Activated CD4-positive, alpha-beta T cell treated with anti-CD3 and anti-CD28 coated beads, Interleukin-2, amount 50 U/mL, for 4 hours (primary cell): ENCODE measurements around the gene LRP5.
A peak's percentile ranks its signal among the peaks of the same experiment; 100 is the strongest.
"Not testable (repeated sequence)": the region's sequence is repeated elsewhere in the genome, so short reads cannot be mapped to it uniquely, and the experiment has no call there.

Experiments used
- DNase-seq, 2 experiments: peaks; one replicate each; pipeline ENCODE4 v3.0.0-alpha.2; 2020

The LRP5 gene

GRCh38 chr11:68282141-68282860 is 30.1 kb upstream of the LRP5 start:
- DNase-seq = peak in 1 of 2 experiments; percentile 8

GRCh38 chr11:68282861-68283230 is 29.5 kb upstream of the LRP5 start:
- no peak for DNase-seq

- DNase-seq = not testable (repeated sequence)
Measured at GRCh38 chr11:68284588-68284987, 27.8 kb upstream of the LRP5 start.

GRCh38 chr11:68287419-68287818 is 25.0 kb upstream of the LRP5 start:
- DNase-seq = no peak

- no peak for DNase-seq
Measured at GRCh38 chr11:68289456-68289855, 22.9 kb upstream of the LRP5 start.

- no peak for DNase-seq
Measured at GRCh38 chr11:68293708-68294107, 18.7 kb upstream of the LRP5 start.

GRCh38 chr11:68295271-68295670 is 17.1 kb upstream of the LRP5 start:
- DNase-seq = no peak

GRCh38 chr11:68295940-68296339 is 16.5 kb upstream of the LRP5 start:
- DNase-seq = no peak

- DNase-seq = no peak
Measured at GRCh38 chr11:68296344-68297051, 15.9 kb upstream of the LRP5 start.

- DNase-seq = no peak
Measured at GRCh38 chr11:68297052-68297378, 15.4 kb upstream of the LRP5 start.

GRCh38 chr11:68297494-68297811 is 14.9 kb upstream of the LRP5 start:
- no peak for DNase-seq

GRCh38 chr11:68297812-68298658 is 14.4 kb upstream of the LRP5 start:
- DNase-seq = peak; percentile 53 to 58

GRCh38 chr11:68298659-68299516 is 13.5 kb upstream of the LRP5 start:
- DNase-seq = no peak

GRCh38 chr11:68299517-68299879 is 12.9 kb upstream of the LRP5 start:
- not testable (repeated sequence) for DNase-seq

GRCh38 chr11:68300076-68300830 is 12.1 kb upstream of the LRP5 start:
- no peak for DNase-seq

GRCh38 chr11:68302256-68302655 is 10.1 kb upstream of the LRP5 start:
- no peak for DNase-seq

GRCh38 chr11:68302670-68303069 is 9.7 kb upstream of the LRP5 start:
- no peak for DNase-seq

- DNase-seq = no peak
Measured at GRCh38 chr11:68303083-68303482, 9.3 kb upstream of the LRP5 start.

- no peak for DNase-seq
Measured at GRCh38 chr11:68303982-68304780, 8.2 kb upstream of the LRP5 start.

- no peak for DNase-seq
Measured at GRCh38 chr11:68306636-68307035, 5.8 kb upstream of the LRP5 start.

GRCh38 chr11:68308068-68308467 is 4.3 kb upstream of the LRP5 start:
- no peak for DNase-seq
